VCaP (cell line): Measurements from ENCODE around the gene SH3BGRL3.
A peak's percentile ranks its signal among the peaks of the same experiment; 100 is the strongest.

Source experiments
- H3K27ac ChIP-seq: fragments of 450-650 bp; 2 replicates; pipeline ENCODE4 v1.5.1; 2017
- CTCF ChIP-seq: fragments of 450-650 bp; conservative IDR thresholded peaks from 2 replicates; pipeline ENCODE4 v1.5.1; 2017; ENCODE audit warnings: mild to moderate bottlenecking, moderate library complexity

SH3BGRL3 gene

GRCh38 chr1:26283871-26284596 is 4.1 kb downstream of the SH3BGRL3 start:
- H3K27ac ChIP-seq: no peak overlapping the region
- no peak for TF ChIP-seq CTCF

- peak; percentile 90 for TF ChIP-seq CTCF
- no peak overlapping the region for H3K27ac ChIP-seq
Observed at GRCh38 chr1:26284597-26285347, 4.9 kb downstream of the SH3BGRL3 start.

GRCh38 chr1:26285366-26286063 is 5.6 kb downstream of the SH3BGRL3 start:
- H3K27ac ChIP-seq: no peak overlapping the region
- TF ChIP-seq CTCF: peak; percentile 57

GRCh38 chr1:26286064-26286416 is 6.2 kb downstream of the SH3BGRL3 start:
- H3K27ac ChIP-seq: no peak overlapping the region
- no peak for TF ChIP-seq CTCF

- TF ChIP-seq CTCF: no peak
- no peak overlapping the region for H3K27ac ChIP-seq
Observed at GRCh38 chr1:26287033-26287711, 7.3 kb downstream of the SH3BGRL3 start.

GRCh38 chr1:26287811-26288210 is 7.9 kb downstream of the SH3BGRL3 start:
- H3K27ac ChIP-seq: no peak overlapping the region
- TF ChIP-seq CTCF: no peak
